Activated T-helper 1 cell treated with anti-CD3 and anti-CD28 coated beads, Interleukin-2, amount 50 U/mL, for 16 hours (primary cell): ENCODE data around the gene GRWD1.
A peak's percentile ranks its signal among the peaks of the same experiment; 100 is the strongest.

ENCODE experiments used
- DNase-seq, 2 donors: peaks; one replicate each; pipeline ENCODE4 v3.0.0-alpha.2; 2020; ENCODE audit warnings: low read depth in 1 of 2, low spot score in 1 of 2

GRWD1 gene

DNA sequence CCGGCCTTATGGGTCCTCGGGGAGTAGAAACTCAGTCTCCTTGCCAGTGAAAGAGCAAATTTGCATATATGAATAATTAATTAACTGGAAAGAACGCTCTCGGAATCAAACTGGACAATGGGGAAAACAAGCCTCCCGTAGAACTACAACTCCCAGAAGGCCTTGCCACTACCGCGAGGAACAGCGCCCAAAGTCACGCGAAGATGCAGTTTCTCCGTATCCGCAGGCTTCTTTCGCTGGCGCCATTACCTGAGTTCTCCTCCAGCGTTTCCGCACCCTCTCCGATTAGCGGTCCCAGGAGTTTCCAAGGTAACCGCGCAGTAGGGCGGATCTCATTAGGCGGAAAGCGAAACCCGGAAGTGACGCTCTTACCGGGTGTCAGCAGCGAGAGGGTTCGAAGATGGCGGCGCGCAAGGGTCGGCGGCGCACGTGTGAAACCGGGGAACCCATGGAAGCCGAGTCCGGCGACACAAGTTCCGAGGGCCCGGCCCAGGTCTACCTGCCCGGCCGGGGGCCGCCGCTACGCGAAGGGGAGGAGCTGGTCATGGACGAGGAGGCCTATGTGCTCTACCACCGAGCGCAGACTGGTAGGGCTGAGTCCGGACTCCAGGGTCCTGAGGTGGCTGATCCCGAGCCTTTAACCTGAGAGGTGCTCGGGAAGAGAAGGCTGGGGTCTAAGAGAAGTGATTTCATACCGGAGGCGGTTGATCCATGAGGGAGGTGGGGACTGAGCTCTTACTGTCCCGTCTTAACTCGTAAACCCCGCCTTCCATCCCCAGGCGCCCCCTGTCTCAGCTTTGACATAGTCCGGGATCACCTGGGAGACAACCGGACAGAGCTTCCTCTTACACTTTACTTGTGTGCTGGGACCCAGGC is at the start of gene GRWD1:
Gene GRWD1 (plus strand): TSS at position 378 of the 876 bp plus-strand sequence. CDS start 23 bp downstream, at position 401.
- DNase-seq, result peak; percentile 85 to 91

GRCh38 chr19:48396016-48396823 is 49.6 kb upstream of the GRWD1 start:
- DNase-seq, result no peak

DNA sequence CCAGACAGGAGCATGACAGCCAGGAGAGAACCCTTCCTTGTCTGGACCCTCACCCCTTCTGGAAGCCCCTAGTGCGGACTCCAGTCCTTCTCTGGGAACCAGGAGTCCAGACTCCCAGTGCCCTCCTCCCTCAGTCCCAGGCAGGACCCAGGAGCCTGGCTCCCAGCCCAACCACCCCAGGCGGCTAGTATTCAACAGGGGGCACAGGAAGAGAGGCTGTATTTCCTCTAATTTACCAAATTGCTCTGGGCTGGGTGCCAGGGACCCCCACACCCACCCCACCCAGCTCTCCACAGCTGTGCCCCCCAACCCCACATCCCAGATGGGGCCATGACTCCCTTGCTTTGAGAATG is 49.0 kb upstream of the GRWD1 start:
- no peak for DNase-seq

GRCh38 chr19:48397263-48398101 is 48.3 kb upstream of the GRWD1 start:
- no peak for DNase-seq

- DNase-seq, result no peak
These were observed 47.7 kb upstream of the GRWD1 start for GRCh38 chr19:48398102-48398374.

- peak; percentile 78 to 81 for DNase-seq
These were observed 47.2 kb upstream of the GRWD1 start for GRCh38 chr19:48398375-48399235.

- no peak for DNase-seq
These were observed 45.6 kb upstream of the GRWD1 start for GRCh38 chr19:48400018-48400742.

- DNase-seq, result no peak
These were observed 44.5 kb upstream of the GRWD1 start for GRCh38 chr19:48401287-48401686.

GRCh38 chr19:48403606-48404005 is 42.2 kb upstream of the GRWD1 start:
- DNase-seq, result no peak

- no peak for DNase-seq
These were observed 40.6 kb upstream of the GRWD1 start for GRCh38 chr19:48405010-48405659.

GRCh38 chr19:48405850-48406249 is 39.9 kb upstream of the GRWD1 start:
- no peak for DNase-seq

DNA sequence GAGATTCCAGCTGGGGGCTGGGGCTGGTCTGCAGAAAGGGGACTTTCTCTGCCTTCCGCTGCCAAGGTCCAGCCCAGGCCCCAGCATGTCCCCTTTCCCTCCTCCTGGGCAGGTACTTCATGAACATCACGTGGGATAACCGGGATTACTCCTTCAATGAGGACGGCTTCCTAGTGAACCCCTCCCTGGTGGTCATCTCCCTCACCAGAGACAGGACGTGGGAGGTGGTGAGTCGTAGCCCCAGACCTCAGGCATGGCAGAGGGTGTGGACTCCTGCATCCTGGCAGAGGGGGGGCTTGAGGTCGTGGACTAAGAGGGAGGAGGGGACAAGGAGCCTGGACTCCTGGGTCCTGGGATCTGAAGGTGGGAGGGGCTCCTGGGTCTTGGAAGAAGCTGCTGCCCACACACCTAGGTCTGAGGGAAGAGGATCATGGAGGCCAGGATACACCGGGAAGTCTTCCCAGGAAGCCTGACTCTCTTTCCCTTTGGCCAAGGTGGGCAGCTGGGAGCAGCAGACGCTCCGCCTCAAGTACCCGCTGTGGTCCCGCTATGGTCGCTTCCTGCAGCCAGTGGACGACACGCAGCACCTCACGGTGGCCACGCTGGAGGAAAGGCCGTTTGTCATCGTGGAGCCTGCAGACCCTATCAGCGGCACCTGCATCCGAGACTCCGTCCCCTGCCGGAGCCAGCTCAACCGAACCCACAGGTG is 31.8 kb upstream of the GRWD1 start:
- no peak for DNase-seq

DNA sequence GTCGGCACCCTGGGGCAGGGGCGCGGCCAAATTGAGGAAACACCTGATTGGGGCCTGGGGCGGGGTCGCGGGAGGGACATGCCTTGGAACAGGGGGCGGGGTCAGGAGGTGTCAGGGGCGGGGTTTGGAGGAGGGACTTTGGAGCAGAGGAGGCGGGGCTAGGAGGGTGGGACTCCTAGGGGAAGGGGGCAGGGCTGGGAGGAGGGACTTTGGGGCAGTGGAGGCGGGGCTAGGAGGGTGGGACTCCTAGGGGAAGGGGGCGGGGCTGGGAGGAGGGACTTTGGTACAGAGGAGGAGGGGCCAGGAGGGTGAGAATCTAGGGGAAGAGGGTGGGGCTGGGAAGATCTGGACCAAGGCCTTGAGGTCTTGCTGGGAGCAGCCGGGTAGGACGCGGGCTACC is 30.4 kb upstream of the GRWD1 start:
- DNase-seq, result peak in 1 of 2 donors; percentile 47

DNA sequence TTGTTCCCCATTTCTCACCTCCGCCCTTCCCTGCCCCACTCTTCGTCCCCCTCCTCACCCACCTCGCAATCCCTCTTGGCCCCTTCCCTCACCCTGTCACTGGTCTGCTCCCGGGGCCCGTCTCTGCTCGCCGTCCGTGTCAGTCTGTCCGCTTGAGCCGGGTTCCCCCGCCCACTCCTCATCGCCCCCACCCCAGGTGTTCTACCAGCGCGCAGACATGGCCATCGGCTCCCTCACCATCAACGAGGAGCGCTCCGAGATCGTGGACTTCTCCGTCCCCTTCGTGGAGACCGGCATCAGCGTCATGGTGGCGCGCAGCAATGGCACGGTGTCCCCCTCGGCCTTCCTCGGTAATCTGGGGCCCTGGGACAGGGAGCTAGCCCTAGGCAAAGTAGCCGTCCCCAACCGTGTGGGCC is 30.0 kb upstream of the GRWD1 start:
- DNase-seq, result no peak

DNA sequence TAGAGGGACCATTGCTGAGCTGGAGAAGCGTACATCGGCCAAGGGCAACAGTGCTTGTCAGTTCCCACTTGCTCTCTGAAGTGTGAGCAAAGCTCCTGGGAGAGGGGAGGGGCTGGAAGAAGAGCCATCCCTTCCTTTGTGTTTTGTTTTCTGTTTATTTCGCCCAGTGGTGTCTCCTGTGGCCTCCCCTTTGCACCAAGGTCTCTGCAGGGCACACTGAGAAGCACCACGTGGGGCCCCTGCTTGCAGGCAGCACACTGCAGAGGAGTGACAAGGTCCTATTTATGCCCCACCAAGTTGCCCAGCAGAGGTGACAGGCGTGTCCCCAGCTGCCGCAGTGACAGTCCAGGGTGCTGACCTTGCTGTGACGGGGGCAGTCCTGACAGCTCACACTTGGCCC is 28.4 kb upstream of the GRWD1 start:
- no peak for DNase-seq

- no peak for DNase-seq
These were observed 27.3 kb upstream of the GRWD1 start for GRCh38 chr19:48418317-48419064.

DNA sequence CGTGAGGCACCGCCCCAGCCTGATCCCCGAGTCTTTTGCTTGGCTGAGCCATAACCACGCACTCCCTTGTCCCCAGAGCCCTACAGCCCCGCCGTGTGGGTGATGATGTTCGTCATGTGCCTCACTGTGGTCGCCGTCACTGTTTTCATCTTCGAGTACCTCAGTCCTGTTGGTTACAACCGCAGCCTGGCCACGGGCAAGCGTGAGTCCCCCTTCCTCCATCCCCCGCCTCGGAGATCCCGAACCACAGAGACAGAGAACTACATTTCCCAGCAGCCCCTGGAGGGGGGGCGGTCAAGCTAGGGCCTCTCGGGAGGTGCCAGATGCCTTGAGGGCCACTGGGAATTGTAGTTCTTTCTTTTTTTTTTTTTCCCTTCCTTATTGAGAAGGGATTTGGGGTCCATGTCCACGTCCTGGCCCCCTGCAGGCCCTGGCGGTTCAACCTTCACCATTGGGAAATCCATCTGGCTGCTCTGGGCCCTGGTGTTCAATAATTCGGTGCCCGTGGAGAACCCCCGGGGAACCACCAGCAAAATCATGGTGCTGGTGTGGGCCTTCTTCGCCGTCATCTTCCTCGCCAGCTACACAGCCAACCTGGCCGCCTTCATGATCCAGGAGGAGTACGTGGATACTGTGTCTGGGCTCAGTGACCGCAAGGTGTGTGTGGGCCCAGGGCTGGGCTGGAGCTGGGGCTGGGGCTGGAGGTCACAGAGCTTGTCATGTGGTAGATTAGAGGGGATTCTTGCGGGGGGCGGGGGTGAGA is 26.4 kb upstream of the GRWD1 start:
- peak; percentile 25 to 51 for DNase-seq
